GM19395 (cell line): ENCODE measurements around the gene DSG2.

ENCODE experiments used
- ATAC-seq: cut with Tn5 transposase; IDR thresholded peaks from one replicate; pipeline ENCODE4 v1.9.1; 2021; ENCODE audit warnings: mild to moderate bottlenecking, moderate library complexity; ENCODE audit not compliant: unreplicated experiment

DSG2 gene

DNA sequence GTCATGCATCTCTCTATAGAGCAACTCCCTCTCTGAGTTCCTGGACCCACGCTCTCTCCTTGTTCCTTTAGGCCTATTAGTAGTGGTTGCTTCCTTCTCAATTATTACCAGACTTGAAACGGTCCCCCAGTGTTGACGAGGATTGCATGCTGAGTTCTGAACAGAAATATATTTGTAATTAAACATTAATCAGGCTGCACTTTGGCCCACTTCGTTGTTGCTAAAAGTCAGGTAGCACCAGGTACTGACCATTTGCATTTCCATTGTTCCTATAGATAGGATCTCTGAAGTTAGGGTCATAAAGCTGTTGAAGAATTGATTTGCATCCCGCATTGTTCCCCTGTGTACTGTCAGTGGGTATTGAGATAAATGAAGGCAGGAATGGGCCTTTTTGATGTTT lies 56.8 kb downstream of the DSG2 start:
- ATAC-seq, result no peak

- peak; percentile 81 for ATAC-seq
Observed at GRCh38 chr18:31555971-31556747, 58.2 kb downstream of the DSG2 start.

GRCh38 chr18:31557446-31557845 lies 59.5 kb downstream of the DSG2 start:
- no peak for ATAC-seq

DNA sequence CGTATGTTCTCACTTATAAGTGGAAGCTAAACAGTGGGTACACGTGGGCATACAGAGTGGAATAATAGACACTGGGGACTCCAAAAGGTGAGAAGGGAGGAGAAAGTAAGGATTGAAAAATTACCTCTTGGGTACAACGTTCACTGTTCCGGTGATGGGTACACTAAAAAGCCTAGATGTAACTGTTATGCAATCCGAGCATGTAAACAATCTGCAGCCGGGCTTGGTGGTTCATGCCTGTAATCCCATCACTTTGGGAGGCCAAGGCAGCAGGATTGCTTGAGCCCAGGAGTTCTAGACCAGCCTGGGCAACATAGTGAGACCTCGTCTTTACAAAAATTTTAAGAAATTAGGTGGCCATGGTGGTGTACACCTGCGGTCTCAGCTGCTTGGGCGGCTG lies 60.6 kb downstream of the DSG2 start:
- no peak for ATAC-seq

- no peak for ATAC-seq
Observed at GRCh38 chr18:31562726-31563125, 64.7 kb downstream of the DSG2 start.

DNA sequence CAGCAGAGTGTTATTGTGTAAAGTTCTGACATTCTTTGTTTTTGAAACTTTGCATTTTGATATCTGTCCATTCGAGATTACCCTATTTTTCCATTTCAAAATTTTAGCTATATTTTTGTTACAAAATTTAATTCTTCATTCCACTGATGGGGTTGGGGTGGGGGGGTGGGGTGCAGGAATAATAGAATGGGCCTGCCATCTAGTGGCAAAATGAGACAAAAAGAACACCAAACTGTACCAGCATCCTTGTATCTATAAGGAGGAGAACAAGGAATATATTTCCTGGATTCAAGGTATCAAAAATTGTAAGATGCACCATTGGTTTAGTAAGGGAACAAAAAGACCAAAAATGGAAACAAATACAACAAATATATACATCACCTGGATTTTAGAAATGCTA lies 65.8 kb downstream of the DSG2 start:
- ATAC-seq, result no peak

- no peak for ATAC-seq
Observed at GRCh38 chr18:31565345-31565744, 67.4 kb downstream of the DSG2 start.

- no peak for ATAC-seq
Observed at GRCh38 chr18:31565782-31566512, 68.0 kb downstream of the DSG2 start.

DNA sequence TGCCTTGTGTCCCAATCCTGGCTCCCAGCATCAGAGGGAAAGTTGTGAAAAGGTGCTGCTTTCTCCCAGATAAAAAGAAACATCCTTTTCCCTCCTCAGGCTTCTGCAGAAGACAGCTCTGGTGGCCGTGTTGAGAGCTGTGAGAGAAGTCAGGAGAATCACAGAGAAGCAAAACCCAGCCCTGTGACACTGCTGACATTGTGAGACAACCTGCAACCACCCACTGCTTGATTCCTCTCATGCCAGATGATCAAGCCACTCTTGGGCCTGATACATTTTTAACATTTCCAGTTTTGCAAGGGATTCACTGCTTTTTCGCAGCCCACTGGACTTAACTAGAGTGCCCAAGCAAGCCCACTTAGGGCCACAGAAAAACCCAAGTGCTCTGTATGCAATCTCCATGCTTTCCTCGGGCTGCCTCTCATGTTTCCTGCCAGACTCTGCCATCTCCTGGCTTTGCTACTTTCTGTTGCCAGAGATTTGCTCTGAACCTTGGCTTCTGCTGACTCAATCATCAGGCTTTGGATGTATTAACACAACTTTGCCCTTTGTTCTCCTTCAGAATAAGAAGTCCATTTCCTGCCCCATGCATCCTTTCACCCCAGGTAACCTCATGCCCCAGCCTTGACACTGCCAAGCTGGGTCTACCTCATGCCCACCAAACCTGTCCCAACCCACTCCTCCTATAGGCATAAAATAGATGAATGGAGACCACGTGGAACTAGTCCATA lies 68.8 kb downstream of the DSG2 start:
- no peak for ATAC-seq

DNA sequence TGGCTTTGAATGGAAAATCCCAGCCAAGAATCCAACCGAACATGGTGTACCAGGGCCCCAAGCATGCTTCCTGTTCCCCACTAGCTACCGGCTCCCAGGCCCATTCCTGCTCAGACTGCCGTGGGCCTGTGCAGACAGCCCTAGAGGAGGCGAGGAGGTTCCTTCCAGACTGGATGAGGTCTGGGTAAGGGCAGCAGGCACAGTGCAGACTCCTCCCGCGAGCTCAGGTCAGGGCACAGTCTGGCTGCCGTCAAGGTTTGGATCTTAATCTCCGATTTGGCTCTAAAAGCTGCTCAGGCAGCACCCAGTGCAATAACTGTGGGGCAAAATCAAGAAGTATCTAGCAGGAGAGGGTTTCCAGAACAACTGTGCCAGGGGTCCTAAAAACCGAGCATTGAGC lies 74.4 kb downstream of the DSG2 start:
- ATAC-seq, result no peak

DNA sequence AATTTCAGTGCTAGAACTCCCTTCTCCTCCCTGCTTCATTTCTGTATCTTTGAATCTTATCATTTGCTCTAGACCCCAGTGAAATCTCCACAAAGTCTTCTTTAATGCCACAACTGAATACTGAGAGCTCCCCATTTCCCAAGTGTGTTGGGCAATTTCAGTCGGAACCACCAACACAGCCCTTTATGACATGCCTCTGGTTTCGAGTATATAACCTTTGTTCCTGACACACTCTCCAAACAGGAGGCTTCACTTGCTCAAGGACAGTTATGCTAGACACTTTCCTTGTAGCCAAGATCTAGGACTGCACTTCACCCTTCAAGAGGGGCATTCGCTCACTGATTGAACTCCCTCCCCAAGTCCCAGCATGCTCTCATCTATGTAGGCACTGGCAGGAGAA lies 75.1 kb downstream of the DSG2 start:
- ATAC-seq, result no peak

GRCh38 chr18:31574359-31574758 lies 76.4 kb downstream of the DSG2 start:
- ATAC-seq, result no peak

DNA sequence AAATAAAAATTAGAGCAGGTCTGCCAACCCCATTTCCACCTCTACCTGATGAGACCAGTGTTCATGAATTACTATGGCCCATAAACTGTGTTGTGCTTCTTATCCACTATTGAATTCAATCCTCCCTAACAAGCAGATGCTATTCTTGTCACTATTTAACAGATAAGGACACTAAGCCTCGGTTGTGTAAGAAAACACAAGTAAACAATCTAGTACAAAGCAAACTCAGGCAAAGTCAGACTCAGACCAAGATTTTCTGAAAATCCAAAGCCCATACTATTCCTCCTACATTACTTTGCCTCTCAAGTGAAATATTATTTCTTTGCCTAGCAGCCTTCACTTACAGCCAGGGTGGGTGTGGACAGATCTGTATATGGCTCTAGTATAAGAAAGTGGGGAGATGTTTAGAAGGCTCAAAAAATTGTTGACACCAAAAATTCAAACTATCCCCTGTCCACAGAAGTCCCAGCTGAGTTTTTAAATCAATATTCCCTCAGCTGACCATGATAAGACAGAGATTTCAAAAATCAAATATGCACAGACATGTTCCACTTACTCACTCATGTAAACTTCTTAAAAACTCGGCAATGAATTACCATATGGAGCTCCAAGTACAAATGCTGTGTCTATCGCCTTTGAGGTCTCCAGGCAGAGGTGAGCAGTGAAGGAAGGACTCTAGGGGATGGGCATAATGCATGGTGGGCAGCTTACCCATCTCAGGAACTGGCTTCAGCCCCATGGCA lies 77.7 kb downstream of the DSG2 start:
- ATAC-seq, result no peak

DNA sequence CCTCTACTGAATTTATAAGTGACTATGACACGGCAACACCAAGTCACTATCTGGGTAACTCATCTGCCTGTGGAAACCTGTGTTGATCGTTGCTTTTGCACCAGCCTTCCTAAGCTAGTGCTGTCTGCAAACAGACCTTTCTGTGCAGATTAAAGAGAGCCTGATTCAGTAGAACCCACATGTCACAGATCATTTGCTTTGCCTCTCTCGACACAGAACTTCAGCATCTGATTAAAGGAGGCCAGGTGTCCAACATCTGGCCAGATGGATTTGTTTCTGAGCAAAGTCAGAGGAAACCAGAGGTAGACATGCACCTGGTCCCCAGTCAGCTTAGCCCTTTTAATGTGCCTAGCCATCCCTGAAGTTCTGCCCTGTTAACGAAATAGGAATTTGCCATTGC lies 78.7 kb downstream of the DSG2 start:
- ATAC-seq, result peak; percentile 49

DNA sequence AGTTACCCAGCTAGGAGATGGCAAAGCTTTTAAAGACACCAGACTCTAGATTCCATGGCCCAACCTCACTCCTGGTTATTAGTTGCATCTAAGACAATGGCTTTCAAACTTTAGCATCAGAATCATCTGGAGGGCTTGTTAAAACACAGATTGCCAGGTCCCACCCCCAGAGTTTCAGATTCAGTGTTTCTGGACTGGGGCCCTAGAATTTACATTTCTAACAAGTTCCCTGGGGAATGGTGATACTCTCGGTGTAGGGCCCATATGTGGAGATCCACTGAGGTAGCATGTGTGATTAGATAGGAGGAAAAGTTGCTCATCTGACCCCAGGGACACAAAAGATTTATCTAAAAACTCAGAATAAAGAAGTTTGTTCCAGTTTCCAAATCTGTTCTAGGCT lies 79.2 kb downstream of the DSG2 start:
- peak; percentile 29 for ATAC-seq

DNA sequence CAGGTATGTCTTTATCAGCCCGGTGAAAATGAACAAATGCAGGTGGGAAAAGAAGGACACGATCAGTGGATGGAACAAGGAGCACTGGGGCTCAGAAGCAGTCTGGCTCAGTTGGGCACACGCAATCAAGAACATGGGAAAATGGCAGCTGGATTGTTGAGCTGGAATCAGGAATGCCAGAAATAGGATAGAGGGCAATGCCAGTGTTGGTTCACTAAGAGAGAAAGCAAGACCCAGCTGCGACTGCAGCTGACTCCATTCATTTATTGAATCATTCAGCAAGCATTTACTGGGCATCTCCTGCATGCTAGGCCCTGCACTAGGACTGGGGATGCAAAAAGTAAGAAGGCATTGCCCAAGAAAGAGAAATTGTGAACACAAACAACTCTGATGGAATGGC lies 80.1 kb downstream of the DSG2 start:
- no peak for ATAC-seq

GRCh38 chr18:31579375-31579774 lies 81.4 kb downstream of the DSG2 start:
- no peak for ATAC-seq

GRCh38 chr18:31581498-31582197 lies 83.7 kb downstream of the DSG2 start:
- no peak for ATAC-seq

DNA sequence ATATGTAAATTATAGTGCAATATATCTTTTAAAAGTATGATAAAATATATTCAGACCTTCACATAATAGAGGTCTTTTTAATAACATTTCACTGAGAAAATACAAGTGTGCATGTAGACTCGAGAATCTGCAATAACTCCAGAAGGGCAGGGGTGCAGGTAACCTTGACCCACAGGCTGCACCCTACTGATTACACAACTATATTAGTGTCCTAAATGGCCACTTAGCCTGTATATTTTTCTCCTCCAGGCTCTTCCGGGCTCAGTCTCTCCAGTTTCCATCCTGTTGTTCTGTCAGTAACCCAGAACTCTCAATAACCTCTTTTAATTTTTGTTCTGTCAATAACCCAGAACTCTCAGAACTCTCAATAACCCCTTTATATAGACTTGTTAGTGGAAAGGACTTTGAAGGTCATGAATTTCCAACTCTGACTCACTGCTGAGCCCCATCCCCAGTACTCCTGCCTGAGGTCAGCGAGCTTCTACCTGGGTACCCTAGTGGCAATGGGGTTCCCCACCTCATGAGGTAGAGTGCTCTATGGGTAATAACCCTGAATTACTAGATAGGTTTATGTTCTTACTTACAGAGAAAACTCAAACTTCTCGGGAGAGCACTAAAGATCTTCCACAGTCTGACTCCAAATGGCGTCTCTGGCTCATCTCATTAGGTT lies 85.3 kb downstream of the DSG2 start:
- no peak for ATAC-seq

- ATAC-seq, result no peak
Observed at GRCh38 chr18:31585991-31586390, 88.0 kb downstream of the DSG2 start.
